KMS-11 (cell line): ENCODE data around the gene SLC51A.
"Not testable (repeated sequence)": the region's sequence is repeated elsewhere in the genome, so short reads cannot be mapped to it uniquely, and the experiment has no call there.

Experiments used
- H2AFZ ChIP-seq: fragments of 200-600 bp; sonication (generic); 2 replicates; pipeline ENCODE4 v1.6.1; 2016; ENCODE audit warnings: antibody characterized with exemption, mixed run types, low read depth
- H3K27ac ChIP-seq: fragments of 200-600 bp; sonication (generic); 2 replicates; pipeline ENCODE4 v1.6.1; 2016; ENCODE audit warnings: mild to moderate bottlenecking, mixed run types
- H3K27me3 ChIP-seq: fragments of 200-600 bp; sonication (generic); 2 replicates; pipeline ENCODE4 v1.6.1; 2017; ENCODE audit warnings: mild to moderate bottlenecking, low read depth, mixed run types, moderate library complexity; ENCODE audit not compliant: insufficient read depth
- H3K36me3 ChIP-seq: fragments of 200-600 bp; sonication (generic); 2 replicates; pipeline ENCODE4 v1.6.1; 2017; ENCODE audit warnings: mild to moderate bottlenecking, mixed run types; ENCODE audit not compliant: insufficient read depth
- H3K4me1 ChIP-seq: fragments of 200-600 bp; sonication (generic); 2 replicates; pipeline ENCODE4 v1.6.1; 2016; ENCODE audit warnings: mild to moderate bottlenecking, low read depth, mixed run types; ENCODE audit not compliant: poor library complexity, severe bottlenecking
- H3K4me2 ChIP-seq: fragments of 200-600 bp; sonication (generic); 2 replicates; pipeline ENCODE4 v1.7.0; 2016; ENCODE audit warnings: mild to moderate bottlenecking, mixed run types
- H3K4me3 ChIP-seq: fragments of 200-600 bp; sonication (generic); IDR thresholded peaks from 2 replicates; pipeline ENCODE4 v1.6.1; 2017; ENCODE audit warnings: low read depth, low read length, mixed read lengths; ENCODE audit not compliant: insufficient read depth
- H3K79me2 ChIP-seq: fragments of 200-600 bp; sonication (generic); 2 replicates; pipeline ENCODE4 v1.6.1; 2016; ENCODE audit warnings: low read depth, mixed run types; ENCODE audit not compliant: insufficient read depth
- H3K9ac ChIP-seq: fragments of 200-600 bp; sonication (generic); 2 replicates; pipeline ENCODE4 v1.6.1; 2016; ENCODE audit warnings: mild to moderate bottlenecking, mixed run types
- H4K20me1 ChIP-seq: fragments of 200-600 bp; sonication (generic); 2 replicates; pipeline ENCODE4 v1.6.1; 2016; ENCODE audit warnings: mild to moderate bottlenecking, mixed run types; ENCODE audit not compliant: insufficient read depth
- TF ChIP-seq, protein P1 (sequence below): fragments of 200-600 bp; sonication (generic); conservative IDR thresholded peaks from 2 replicates; pipeline ENCODE4 v1.6.1; 2017; ENCODE audit warnings: low read depth, mild to moderate bottlenecking, antibody characterized with exemption, low read length, moderate library complexity, mixed read lengths

The SLC51A gene

DNA sequence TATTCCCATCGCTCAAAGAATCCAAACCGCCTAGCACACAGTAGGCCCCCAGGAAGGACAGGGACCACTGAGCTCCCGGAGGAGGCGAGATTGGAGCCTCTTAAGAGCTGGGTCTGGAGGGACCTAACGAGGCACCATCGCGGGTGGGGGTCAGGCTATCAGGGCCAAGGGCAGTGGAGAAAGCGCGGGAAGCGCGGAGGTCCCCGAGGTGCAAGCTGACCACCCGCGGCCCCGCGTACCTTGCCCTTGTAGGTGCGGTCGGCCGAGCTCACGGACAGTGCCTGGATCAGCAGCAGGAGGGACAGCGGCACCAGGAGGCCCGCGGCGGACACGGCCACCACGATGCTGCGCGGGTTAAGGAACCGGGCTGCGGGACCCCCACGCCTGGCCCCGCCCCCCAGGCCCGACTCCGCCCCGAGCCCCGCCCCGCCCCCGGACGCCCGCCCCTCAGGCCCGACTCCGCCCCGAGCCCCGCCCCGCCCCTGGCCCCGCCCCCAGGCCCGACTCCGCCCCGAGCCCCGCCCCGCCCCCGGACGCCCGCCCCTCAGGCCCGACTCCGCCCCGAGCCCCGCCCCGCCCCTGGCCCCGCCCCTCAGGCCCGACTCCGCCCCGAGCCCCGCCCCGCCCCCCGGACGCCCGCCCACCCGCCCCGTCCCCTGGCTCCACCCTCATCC lies 9.0 kb upstream of the SLC51A start:
- Histone ChIP-seq H3K36me3 (no peaks in the 10 kb centered on the region), H4K20me1 (no peaks in the 10 kb centered on the region), H3K4me3 (no peak overlapping the region), H3K79me2 (no peaks in the 10 kb centered on the region), H3K4me1 (peaks cover 7% of the 10 kb centered on the region), H3K27me3 (no peaks in the 10 kb centered on the region), H3K9ac (no peak overlapping the region), H2AFZ (no peak overlapping the region), H3K27ac (no peak overlapping the region), H3K4me2 (no peak overlapping the region)
- TF ChIP-seq, protein P1, sequence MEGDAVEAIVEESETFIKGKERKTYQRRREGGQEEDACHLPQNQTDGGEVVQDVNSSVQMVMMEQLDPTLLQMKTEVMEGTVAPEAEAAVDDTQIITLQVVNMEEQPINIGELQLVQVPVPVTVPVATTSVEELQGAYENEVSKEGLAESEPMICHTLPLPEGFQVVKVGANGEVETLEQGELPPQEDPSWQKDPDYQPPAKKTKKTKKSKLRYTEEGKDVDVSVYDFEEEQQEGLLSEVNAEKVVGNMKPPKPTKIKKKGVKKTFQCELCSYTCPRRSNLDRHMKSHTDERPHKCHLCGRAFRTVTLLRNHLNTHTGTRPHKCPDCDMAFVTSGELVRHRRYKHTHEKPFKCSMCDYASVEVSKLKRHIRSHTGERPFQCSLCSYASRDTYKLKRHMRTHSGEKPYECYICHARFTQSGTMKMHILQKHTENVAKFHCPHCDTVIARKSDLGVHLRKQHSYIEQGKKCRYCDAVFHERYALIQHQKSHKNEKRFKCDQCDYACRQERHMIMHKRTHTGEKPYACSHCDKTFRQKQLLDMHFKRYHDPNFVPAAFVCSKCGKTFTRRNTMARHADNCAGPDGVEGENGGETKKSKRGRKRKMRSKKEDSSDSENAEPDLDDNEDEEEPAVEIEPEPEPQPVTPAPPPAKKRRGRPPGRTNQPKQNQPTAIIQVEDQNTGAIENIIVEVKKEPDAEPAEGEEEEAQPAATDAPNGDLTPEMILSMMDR, result no peak

DNA sequence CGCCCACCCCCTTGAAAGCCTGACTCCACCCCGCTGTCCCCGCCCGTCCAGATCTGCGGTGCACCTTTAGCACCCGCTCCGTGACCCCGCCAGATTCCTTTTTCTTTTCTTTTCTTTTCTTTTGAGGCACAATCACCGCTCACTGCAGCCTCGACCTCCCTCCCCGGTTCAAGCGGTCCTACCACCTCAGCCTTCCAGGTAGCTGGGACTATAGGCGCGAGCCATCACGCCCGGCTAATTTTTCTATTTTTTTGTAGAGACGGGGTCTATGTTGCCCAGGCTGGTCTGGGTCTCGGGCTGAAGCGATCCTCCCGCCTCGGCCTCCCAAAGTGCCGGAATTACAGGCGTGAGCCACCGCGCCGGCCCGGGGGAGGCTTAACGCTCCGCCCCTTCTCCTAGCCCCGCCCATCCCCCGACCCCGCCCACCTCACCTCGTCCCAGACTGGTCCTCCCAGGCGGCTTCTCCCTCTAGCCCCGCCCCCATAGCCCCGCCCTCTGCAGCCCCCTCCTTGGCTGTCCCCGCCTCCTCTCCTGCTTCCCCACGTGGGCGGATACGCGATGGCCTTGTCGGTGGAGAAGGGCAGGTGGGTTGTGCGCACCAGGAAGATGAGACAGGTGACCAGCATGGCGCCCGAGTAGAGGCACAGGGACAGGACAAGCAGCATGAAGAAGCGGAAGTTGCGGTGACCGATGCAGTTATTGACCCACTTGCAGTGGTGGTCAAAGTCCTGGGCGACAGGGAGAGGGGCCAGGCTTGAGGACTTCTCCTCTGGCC lies 8.3 kb upstream of the SLC51A start:
- H4K20me1 ChIP-seq, result no peaks in the 10 kb centered on the region
- H3K4me2 ChIP-seq, result peak overlapping the region; percentile 96; the same call in 1 of the 2 replicates
- H3K27ac ChIP-seq, result no peak overlapping the region
- H3K4me1 ChIP-seq, result peaks cover 3% of the 10 kb centered on the region
- no peaks in the 10 kb centered on the region for H3K79me2 ChIP-seq
- no peak overlapping the region for H3K4me3 ChIP-seq
- no peaks in the 10 kb centered on the region for H3K27me3 ChIP-seq
- peak overlapping the region; percentile 81; the same call in 1 of the 2 replicates for H2AFZ ChIP-seq
- H3K9ac ChIP-seq, result no peak overlapping the region
- TF ChIP-seq, protein P1, result no peak
- H3K36me3 ChIP-seq, result no peaks in the 10 kb centered on the region

DNA sequence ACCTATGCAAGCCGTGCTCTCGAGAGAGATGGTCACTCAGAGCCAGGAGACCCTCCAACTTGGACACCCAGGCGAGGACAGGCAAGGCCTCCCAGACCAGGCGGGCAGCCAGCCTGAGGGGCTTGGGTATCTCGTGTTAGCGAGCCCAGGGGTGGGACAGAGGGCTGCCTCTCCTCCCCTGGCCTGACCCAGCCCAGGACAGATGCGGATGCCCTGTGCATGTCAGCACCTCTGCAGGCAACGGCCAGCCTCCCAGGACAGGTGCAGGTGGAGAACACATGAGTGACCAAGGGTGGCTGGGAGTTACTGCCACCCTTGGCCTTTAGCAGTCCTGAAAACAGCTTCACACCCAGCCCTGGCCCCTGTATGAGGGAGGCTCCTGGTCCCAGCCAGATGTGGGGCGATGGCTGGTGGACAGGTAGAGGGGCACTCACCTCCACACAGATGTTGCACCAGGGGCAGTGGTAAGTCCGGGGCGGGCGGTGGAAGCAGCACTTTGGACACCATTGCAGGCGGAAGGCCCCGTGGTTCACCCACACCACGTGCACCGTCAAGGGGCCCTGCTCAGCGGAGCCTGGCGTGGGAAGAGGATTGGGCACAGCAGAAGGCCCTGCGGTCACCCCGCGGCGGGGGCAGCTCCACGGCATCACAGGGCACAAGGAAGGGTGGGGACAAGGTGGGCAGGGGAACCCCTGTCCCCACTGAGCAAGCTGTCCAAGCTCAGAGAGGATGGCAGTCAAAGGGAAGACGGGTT lies 7.2 kb upstream of the SLC51A start:
- no peak overlapping the region for H3K4me2 ChIP-seq
- TF ChIP-seq, protein P1, result no peak
- no peaks in the 10 kb centered on the region for H3K36me3 ChIP-seq
- peaks cover 3% of the 10 kb centered on the region for H3K4me1 ChIP-seq
- no peaks in the 10 kb centered on the region for H4K20me1 ChIP-seq
- H3K27me3 ChIP-seq, result no peaks in the 10 kb centered on the region
- 0 out of 2 replicates have a peak overlapping the region, but pooled peaks have one; percentile 47 for H2AFZ ChIP-seq
- H3K4me3 ChIP-seq, result no peak overlapping the region
- H3K9ac ChIP-seq, result no peak overlapping the region
- H3K79me2 ChIP-seq, result no peaks in the 10 kb centered on the region
- no peak overlapping the region for H3K27ac ChIP-seq

DNA sequence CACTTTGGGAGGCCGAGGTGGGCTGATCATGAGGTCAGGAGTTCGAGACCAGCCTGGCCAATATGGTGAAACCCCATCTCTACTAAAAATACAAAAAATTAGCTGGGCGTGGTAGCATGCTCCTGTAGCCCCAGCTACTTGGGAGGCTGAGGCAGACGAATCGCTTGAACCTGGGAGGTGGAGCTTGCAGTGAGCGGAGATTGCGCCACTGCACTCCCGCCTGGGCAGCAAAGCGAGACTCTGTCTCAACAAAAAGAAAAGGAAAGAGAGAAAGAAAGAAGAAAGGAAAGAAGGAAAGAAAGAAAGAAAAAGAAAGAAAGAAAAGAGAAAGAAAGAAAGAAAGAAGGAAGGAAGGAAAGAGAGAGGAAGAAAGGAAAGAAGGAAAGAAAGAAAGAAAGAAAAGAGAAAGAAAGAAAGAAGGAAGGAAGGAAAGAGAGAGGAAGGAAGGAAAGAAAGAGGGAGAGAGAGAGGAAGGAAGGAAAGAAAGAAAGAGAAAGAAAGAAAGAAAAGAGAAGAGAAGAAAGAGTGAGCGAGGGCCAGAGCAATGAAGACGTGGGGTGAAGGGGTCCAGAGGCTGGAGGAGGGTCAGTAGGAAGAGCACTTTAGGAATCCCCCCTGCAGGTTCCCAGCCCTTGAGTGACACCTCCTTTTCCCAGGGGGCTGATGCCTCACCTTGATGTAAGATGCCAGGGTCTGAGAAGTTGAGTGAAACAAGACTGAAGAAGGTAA lies 6.2 kb upstream of the SLC51A start:
- not testable (repeated sequence) for H3K9ac ChIP-seq, H3K79me2 ChIP-seq, H3K27me3 ChIP-seq, H3K27ac ChIP-seq, H3K4me3 ChIP-seq, H3K4me1 ChIP-seq, H3K4me2 ChIP-seq, H2AFZ ChIP-seq, H4K20me1 ChIP-seq, H3K36me3 ChIP-seq
